HL-60/S4 treated with phorbol 12-myristate 13-acetate at 8.2 ng/mL for 4 days and 3 days (cell line): ENCODE results near the gene AGAP1.

ENCODE experiments used
- in situ Hi-C: fragments of 300-500 bp; cut with MboI; formaldehyde crosslinking; loops from 2 replicates; pipeline ENCODE4 v1.15.0; 2022; ENCODE audit warnings: low sequenced_read_pairs

AGAP1 gene

DNA sequence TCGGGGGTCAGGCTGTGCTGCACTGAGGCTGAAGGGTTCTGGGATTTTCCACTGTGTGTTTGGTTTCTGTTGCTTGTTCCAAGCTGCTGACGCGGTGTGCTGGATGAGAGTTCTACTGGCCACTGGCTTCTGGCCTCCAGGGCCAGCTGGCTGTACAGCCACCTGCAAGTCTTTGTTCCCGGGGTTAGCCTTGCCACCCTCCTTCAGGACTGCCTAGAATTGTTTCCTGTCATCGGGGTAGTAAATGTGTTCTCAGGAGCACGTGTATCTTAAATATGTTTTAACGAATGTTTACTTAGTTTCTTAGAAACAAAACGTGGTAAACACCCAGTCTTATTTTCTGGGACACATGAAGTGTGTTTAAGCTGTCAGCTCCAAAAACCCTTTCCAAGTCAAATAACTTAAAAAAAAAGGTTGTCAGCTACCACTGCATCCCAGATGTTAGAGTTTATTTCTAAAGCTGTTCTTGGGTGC, 231.2 kb downstream of the AGAP1 start:
- in situ Hi-C loops = no loop called here

DNA sequence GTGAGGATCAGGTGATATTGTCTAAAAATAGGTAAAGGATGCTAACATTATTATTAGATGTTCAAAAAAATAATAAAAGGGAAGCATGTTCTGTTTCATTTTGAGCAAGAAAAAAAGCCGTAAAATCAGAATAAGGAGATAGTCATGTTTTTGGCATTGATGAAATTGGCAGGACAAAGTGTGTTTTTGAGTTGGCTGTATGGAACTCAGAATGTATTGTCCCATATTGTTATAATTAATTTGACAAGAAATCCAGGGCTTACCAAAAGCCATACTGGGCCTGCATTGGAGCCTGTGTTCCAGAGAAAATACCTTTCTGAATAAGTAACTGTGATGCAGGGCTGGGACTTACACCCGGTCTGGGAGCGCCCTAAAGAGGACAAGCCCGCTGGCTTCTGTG, 232.0 kb downstream of the AGAP1 start:
- in situ Hi-C loops = no loop called here

DNA sequence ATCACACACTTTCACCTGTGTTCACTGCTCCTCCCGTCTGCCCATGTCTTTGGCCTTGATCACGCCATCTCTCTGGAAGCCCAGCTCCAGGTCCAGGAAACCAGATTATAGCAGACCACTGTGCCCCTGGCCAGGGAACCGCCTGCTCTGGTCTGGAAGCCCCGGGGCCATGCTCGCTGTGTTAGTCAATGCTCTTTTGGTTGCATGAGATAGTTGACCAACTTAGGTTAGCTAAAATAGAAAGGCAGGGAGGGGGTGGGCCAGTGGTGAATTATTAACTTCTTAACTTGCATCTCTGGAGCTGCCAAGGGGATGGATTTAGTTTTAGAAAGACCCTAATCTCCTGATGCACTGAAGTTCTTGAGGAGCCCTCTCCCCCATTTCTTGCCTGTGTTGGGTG, 232.7 kb downstream of the AGAP1 start:
- in situ Hi-C loops = no loop called here

DNA sequence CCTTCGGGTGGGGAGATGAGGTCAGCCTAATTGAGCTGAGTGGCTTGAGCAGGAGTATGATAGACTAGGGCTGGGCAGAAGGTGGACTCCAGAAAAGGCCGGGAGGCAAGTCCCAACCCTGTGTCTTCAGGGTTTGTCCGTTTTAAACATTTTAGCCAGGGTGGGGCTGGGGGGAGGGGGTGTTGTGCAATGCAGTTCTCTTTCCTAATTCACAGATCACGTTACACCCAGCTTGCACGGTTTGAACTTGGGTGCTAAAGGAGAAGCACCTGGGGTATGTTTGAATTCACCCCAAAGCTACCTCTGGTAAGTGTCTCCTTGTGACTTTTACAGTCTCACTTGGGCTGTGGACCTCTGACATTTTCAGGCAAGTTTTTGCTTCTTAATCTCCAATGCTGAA, 233.3 kb downstream of the AGAP1 start:
- in situ Hi-C loops = no loop called here

DNA sequence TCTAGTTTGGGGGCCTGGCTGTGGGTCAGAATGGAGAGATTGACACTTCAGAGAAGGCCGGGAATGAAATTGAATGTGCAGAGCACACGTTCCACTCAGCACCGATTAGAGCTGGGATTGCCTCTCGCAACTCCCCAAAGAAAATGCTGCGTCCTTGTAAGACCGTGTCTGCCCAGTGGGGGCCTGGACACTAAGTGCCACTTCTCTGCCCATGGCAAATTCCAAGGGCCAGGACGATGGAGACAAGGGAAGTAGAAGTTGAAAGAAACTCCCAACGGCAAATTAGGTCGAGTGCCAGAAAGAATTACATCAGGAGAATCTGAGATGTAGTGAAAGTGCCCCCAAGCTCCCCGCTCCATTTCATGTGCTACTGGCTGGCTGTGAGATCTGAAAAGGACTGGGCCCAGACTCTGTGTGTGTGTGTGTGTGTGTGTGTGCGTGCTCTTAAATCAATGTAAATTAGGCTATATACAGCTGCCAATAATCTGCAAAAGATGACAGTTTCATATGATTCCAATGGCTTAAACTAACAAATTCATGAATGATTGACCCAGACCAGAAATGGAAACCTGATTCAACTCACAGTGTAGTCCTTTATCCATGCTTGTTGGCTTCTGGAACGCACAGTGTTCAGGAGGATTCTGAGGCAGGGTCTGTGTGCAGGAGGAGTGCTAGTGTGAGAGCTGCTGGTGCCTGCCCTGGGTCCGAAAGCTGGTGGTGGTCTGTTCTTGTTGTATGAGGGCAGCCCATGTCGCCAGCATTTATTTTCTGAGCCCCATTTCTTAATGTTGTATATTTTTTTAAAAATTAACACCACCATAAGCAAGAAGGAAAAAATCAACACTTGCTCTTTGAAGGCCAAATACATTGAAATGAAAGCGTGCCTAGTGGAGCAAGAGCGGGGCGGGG, 234.3 kb downstream of the AGAP1 start:
- in situ Hi-C loops = no loop called here

DNA sequence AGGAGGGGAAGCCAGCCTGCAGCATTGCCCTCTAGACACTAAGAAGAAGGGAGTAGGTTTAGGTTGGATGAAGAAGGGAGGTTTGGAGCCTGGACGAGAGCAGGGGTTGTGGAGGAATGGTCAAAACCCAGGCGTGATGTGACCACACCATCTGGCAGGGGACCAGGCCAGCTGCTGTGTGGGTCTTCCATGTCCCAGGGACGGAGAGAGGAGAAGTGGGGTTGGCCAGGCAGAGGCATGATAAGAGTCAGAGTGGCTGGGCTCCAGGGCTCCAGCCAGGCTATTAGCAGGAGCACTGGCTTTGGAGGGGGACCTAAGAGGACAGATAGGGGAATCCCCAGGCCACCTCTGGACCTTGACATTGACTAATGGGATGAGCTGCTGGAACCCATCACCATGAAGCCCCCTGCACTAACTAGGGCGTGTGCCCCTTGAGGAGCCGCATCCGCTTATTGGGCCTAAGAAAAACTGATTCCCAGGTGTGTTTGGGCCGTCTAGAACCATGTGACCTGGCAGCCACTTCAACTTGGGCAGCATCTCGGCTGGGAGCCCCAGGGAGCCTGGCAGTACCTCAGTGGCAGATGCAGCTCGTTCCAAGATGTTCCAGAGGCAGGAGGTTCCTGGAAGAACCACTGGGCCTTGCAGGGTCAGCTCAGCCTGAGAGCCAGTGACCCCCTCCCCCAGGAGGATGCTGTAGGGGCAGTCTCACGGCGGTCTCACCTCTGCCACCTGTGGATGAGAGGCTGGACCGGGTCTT, 235.1 kb downstream of the AGAP1 start:
- in situ Hi-C loops = no loop called here

DNA sequence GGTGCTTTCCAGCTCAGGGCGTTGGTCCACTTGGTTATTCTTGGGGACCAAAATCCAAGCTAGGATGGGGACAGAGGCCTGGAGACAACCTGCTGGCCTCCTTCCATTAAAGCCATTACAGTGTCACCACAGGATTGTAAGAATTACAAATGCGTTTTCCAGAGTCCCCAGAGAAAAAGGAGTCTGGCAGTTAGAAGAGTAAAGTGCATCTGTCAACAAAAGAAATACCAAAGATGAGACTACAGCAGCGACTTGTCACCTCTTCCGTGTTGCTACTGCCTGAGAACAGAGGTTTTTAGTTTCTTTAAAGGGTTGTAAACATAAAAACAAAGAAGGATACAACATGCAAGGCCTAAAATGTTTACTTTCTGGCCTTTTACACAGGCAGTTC, 235.7 kb downstream of the AGAP1 start:
- in situ Hi-C loops = no loop called here

DNA sequence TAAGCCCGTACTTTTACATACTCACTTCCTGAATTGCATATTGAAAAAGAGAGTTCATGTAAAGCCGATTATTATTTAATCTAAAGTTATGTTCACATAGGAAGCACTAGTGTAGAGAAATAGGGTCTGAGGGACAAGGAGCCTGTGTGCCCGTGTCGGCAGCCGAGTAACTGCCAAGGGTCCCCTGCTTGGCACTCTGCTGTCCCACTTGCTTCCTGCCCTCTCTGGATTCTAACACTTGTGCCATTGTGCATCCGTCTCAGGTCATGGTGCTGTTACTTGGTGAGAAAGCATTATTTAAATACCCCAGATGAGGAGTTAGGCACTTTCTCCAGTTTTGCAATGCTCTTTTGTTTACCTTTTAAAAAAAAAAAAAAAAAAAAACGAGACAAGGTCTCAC, 236.3 kb downstream of the AGAP1 start:
- in situ Hi-C loops = no loop called here

DNA sequence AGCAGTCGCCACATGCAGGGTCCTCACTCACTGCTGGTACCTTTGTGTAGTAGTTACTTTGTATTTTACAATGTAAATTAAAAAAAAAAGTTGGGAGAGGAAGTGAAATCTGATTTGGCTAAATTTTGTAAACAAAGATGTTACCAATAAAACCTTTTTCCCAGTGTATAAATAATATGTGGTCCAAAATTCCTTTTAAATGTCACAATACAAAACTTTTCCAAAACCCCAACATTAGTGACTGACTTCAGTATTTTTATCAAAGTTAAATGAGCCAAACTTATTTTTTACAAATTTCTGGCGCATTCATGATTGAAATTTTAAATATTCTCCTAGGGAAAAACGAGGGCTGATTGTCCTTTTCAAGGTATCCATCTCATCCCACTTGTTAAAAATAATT, 239.9 kb downstream of the AGAP1 start:
- in situ Hi-C loops = no loop called here

DNA sequence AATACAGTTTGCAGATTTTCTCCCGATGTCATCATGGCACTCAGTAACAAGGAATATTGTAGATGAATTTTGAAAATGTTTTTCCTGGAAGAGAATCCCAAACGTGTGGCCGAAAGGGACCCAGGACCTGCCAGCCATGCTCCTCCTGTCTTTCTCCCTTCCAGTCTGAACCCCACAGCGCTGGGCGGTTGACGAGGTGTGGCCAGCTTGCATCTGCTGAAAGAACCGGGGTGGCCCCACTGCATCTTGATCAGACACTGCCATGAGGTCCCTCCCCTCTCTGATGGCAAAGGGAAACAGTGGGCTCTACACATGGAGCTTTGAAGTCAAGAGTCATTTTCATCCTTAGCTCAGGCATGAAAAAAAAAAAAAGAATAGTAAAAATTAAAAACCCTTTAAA, 240.3 kb downstream of the AGAP1 start:
- in situ Hi-C loops = no loop called here

DNA sequence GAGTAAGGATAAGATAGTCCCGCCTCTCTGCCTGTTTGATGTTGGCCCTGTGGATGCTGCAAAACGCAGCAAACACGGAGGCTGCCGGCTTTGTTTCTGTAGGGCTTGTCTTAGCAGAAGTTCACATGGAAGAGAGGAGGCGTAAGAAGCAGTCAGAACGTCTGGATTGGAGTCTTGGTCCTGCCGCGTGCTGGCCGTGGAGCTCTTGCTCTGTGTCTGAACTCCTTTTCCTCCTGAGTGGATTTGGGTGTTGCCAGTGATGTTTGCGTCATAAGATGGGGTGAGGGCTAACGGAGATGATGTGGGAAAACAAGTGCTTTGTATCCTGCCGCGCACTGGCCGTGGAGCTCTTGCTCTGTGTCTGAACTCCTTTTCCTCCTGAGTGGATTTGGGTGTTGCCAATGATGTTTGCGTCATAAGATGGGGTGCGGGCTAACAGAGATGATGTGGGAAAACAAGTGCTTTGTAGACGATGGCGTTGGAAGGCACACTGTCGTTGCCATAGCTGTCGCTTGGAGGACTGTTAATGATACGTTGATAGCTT, 240.9 kb downstream of the AGAP1 start:
- in situ Hi-C loops = no loop called here

DNA sequence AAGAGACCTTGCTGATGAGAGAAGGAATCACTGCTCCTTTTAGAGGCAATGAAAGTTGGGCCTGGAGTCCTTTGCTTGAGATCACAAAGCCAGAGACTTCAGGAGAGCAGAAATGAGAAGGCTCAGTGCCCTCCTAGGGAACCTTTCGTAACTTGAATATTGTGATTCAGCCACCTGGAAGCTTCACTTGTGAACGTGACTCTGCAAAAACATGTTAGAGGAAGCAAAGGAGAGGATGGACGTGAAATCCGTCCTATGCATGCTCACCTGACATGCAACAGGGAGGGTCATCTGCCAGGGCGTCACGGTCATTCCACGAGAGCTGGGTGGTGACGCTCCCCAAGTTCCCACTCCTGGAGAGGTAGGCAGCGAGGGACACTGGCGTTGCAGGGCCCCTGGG, 243.6 kb downstream of the AGAP1 start:
- in situ Hi-C loops = no loop called here

DNA sequence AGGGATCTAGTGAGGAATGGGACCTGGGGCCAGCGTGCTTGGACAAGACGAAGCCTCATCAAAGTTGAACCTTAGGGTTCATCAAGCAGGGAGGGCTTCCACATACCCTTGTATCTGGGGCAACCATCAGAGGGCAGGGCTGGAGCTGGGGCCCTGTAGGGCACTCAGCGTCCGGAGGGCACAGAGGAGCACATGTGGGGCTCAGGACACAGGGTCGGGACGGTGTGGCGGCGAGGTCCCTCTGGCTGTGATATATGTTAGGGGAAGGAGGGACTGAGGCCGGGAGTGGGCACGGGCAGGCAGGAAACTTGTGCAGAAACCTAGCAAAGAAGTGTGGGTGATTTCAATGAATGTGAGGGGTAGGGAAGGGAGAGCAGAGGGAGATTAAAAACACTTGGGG, 244.0 kb downstream of the AGAP1 start:
- in situ Hi-C loops = no loop called here

DNA sequence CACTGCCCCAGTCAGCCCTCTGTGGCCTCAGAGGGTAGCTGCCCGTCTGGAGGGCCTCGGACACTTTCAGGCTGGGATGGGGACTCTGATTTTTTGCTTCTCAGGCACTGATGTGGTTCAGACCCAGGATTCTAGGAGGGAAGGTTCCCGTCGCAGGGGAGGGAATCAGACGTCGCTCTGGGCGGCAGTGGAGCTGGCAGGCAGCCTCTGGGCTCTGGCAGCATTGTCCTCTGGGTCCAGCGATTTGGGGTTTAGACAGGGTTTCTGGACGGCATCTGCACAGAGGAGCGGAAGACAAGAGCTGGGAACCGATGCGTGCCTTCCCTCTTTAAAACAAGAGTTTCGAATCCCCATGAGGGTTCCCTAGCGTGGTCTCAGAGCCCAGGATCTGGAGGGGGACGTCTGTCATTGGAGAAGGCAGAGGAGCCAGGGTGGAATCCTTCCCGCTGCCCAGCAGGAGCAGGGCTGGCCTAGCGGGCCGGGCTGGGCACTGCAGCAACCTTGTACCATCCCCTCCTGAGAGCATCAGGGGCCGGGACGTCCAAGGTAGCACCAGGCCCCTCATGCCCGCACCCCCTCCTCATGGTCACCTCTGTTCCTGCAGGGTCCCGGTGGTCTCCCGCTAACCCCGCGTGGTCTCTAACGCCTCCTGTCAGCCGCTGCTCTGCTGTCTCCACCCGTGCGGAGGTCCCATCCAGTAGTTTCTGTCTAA, 246.0 kb downstream of the AGAP1 start:
- in situ Hi-C loops = no loop called here

DNA sequence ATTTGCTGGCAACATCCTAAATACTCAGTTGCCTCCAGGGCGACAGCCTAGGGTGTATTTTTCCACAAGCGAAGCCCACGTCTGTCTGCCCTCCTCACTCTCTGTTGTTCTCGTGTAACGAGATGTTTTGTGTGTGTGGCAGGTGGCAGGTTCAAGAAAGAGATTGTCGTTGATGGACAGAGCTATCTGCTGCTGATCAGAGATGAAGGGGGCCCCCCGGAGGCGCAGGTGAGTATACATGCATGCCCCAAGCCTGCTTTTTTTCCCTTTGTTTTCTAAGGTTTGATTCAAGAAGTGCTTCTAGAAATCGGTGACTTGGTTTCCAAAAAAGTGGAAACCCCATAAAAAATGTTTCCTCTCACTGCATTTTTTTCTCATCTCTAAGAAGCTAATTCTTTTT, 247.0 kb downstream of the AGAP1 start:
- in situ Hi-C loops = no loop called here

DNA sequence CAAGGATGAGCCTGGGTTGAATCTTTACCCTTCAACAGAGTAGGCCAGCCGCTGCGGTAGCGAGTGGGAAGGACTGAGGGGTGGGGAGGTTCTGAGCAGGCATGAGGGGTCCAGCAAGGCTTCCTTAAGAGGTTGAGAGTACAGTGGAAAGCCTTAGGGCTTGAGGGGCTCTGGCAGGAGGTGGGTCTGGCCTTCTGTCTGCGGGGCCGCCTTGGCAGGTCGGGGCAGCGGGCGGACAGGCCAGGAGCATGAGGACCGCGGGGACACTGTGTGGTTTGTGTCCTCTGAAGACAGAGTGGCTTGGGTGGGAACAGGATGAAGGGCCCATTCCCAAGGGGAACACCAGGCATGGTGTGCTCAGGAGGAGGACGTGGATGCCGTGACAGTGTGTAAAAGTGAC, 250.3 kb downstream of the AGAP1 start:
- in situ Hi-C loops = no loop called here

DNA sequence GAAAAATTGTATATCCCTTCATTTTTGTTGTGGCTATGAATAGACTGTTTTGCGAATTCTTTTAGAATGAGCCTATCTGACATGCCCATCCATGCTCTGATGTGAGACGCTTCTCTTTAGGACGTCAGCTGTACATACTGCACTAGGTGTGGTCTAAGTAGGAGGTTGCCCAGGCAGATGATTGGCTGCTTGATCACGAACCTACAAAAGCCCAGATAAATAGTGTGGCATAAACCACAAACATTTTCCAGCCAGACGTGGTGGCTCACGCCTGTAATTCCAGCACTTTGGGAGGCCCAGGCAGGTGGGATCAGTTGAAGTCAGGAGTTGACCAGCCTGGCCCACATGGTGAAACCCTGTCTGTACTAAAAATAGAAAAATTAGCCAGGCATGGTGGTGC, 251.8 kb downstream of the AGAP1 start:
- in situ Hi-C loops = no loop called here

DNA sequence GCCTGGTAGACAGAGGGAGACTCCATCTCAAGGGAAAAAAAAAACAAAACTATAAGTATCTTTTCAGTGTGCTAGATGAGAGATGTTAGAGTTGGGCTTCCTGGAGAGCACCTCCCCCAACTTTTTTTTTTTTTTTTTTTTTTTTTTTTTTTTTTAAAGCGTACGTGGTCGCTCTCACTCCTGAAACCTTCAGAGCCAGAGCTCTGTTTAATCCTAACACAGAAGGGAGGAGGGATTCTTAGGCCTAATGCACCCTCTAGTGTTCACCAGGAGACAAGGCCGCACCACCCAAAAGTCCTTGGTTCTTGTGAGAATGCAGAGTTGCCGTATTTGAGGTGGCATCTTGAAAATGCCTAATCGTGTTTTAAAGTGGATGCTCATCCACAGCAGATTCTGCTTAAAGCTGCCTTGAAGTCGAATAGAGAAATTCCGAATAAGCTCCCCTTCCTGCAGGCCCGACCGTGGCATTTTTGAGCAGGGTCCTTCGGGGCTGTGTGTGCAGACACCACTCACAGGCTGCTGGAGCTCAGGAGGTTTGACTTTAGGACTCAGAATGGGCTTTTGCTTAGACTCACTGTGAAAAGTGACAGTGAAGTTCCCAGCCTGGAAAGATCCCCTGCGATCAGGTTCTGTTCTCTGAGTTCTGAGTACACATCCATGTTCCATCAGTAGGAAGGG, 252.6 kb downstream of the AGAP1 start:
- in situ Hi-C loops = no loop called here

DNA sequence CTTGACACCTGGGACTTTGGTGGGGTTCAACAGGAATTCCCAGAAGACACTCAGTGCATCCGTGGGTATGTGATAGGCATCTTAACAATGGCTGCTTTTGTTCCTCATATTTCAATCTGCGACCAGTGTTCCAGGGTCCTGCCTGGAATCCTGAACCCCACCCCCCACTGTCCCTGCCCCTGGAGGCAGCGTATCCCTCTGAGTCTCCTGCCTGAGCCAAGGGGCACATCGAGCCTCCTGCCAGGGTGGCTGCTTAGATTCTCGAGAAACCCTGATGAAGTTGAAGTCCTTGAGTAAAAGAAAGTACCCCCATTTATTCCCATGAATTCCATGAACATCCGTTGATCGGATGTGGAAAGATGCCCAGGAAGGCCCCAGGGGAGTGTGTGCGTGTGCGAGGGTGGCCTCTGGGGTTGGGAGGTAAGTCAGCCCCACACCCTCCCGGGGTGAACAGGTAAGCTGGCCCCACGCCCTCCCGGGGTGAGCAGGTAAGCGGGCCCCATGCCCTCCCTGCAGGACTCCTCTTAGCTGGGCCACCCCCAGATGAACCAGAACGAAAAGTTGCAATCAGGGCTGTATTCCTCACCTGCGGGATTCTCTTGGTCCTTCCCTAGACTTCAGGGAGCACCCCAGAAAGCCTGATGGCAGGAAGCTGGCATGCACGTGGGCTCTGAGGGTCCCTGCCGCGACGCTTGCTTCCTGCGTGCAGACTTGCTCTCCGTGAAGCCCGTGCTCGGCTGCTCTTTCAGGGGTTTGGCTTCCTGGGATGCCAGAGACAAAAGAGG, 253.3 kb downstream of the AGAP1 start:
- in situ Hi-C loops = no loop called here

DNA sequence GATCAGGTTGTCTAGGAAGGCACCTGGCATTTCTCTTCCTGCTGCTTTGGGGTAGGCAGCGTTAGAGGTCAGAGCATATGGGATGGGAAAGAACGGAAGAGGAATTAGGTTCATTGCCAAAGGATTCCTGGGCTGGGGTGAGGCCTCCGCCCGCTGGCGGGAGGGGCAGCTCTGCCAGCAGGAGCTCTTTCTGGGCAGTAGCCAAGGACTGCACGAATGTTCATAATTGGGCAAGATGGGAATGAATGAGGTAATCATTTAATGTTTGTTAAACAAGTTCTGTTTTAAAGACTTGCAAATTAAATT, 253.9 kb downstream of the AGAP1 start:
- in situ Hi-C loops = no loop called here
